Colonic mucosa (tissue), 4 donors: ENCODE data around the gene ACSS1. TPM values are rescaled to one million over a fixed set of nuclear protein-coding genes. Genes with fewer than 3 reads are reported as not detected.

ENCODE experiments used
- DNase-seq: peaks from one replicate; pipeline ENCODE4 v3.0.0-alpha.2; 2020
- H3K27ac ChIP-seq: fragments of 200-600 bp; one replicate; pipeline ENCODE4 v1.8.0; 2021
- H3K27me3 ChIP-seq: fragments of 200-600 bp; one replicate; pipeline ENCODE4 v1.8.0; 2021
- H3K36me3 ChIP-seq: fragments of 200-600 bp; one replicate; pipeline ENCODE4 v1.8.0; 2021
- H3K4me1 ChIP-seq: fragments of 200-600 bp; one replicate; pipeline ENCODE4 v1.8.0; 2021; ENCODE audit warnings: mild to moderate bottlenecking
- H3K4me3 ChIP-seq: fragments of 200-600 bp; one replicate; pipeline ENCODE4 v1.8.0; 2021
- H3K9ac ChIP-seq, 2 donors: one replicate each; pipeline ENCODE4 v1.7.0; 2013; ENCODE audit warnings: control low read depth in 2 of 2, low read depth in 2 of 2, low read length in 2 of 2
- H3K9me3 ChIP-seq: fragments of 200-600 bp; one replicate; pipeline ENCODE4 v1.8.0; 2021
- intact Hi-C: fragments of 100-400 bp; cut with DNase I; formaldehyde crosslinking; loops from one replicate; pipeline ENCODE4 v1.14.1; 2022
- total RNA-seq, 2 donors: library from RNA; stranded (reverse); fragmentation: NEBNext Ultra II Directional in 1 of 2; extraction: Animal tissue kit (Norgen Biotek cat#: 25700) in 1 of 2; gene quantifications; one replicate each; pipeline ENCODE4 v1.2.1, GENCODE V29; 2021
- TF ChIP-seq, protein P1 (sequence below): fragments of 200-600 bp; IDR thresholded peaks from one replicate; pipeline ENCODE4 v1.8.0; 2022; ENCODE audit warnings: antibody characterized with exemption, mild to moderate bottlenecking
- donor health status: healthy.
- donor health status: DM: no; HTN: no; CAD: no.
- donor health status: DM: no; HTN: no; CAD: no.

ACSS1 gene
- total RNA-seq, 2 donors from 2014 or later = 29.0 to 32.0 TPM

DNA sequence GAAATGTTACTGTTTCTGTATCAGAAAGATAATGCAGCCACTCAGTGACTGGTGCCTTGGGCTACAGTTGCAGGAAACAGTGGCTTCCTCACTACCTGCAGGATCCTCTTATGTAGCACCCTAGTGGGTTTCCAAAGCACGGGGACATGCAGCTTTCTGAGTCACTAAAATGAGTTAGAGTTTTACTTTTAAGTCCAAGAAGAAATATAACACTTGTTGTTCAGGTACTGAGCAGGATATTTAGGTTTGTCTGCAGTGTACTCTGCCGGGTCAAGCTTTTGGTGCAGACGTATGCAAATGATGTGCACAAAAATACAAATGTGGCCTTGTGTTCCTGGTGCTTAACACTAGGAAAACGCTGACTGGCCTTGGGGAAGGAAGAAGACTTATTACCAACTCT is 22.0 kb downstream of the ACSS1 start:
- intact Hi-C loops = no loop called here
- Histone ChIP-seq H3K9ac (peak overlapping the region in 1 of 2 donors; percentile 38), H3K9me3 (no peaks in the 10 kb centered on the region), H3K36me3 (no peaks in the 10 kb centered on the region), H3K4me3 (no peak overlapping the region), H3K27me3 (no peaks in the 10 kb centered on the region), H3K27ac (peak overlapping the region; percentile 65), H3K4me1 (peaks cover 52% of the 10 kb centered on the region)
- no peak for DNase-seq
- TF ChIP-seq, protein P1, sequence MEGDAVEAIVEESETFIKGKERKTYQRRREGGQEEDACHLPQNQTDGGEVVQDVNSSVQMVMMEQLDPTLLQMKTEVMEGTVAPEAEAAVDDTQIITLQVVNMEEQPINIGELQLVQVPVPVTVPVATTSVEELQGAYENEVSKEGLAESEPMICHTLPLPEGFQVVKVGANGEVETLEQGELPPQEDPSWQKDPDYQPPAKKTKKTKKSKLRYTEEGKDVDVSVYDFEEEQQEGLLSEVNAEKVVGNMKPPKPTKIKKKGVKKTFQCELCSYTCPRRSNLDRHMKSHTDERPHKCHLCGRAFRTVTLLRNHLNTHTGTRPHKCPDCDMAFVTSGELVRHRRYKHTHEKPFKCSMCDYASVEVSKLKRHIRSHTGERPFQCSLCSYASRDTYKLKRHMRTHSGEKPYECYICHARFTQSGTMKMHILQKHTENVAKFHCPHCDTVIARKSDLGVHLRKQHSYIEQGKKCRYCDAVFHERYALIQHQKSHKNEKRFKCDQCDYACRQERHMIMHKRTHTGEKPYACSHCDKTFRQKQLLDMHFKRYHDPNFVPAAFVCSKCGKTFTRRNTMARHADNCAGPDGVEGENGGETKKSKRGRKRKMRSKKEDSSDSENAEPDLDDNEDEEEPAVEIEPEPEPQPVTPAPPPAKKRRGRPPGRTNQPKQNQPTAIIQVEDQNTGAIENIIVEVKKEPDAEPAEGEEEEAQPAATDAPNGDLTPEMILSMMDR = no peak

DNA sequence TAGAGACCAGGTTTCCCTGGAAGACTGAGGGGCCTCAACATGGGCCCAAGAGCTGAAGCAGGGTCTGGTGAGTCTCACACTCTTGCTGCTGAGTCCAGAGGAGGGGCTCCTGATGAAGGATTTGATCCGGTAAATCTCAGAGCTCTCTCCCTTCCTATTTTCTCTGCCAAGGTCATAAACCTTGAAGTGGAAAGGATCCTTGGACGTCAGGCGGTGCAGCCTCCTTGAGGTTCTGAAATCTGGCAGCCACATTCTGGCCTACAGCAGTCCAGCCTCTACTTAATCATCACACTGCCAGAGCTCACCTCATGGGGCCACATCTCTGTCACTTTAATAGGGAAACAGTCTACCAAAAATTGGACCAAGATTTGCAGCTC is 24.0 kb downstream of the ACSS1 start:
- intact Hi-C loops = no loop called here
- Histone ChIP-seq H3K27me3 (no peaks in the 10 kb centered on the region), H3K4me1 (peaks cover 35% of the 10 kb centered on the region), H3K9me3 (no peaks in the 10 kb centered on the region), H3K27ac (no peak overlapping the region), H3K9ac (peak overlapping the region in 1 of 2 donors; percentile 1), H3K36me3 (no peaks in the 10 kb centered on the region), H3K4me3 (no peak overlapping the region)
- DNase-seq = no peak
- TF ChIP-seq, protein P1 = no peak

DNA sequence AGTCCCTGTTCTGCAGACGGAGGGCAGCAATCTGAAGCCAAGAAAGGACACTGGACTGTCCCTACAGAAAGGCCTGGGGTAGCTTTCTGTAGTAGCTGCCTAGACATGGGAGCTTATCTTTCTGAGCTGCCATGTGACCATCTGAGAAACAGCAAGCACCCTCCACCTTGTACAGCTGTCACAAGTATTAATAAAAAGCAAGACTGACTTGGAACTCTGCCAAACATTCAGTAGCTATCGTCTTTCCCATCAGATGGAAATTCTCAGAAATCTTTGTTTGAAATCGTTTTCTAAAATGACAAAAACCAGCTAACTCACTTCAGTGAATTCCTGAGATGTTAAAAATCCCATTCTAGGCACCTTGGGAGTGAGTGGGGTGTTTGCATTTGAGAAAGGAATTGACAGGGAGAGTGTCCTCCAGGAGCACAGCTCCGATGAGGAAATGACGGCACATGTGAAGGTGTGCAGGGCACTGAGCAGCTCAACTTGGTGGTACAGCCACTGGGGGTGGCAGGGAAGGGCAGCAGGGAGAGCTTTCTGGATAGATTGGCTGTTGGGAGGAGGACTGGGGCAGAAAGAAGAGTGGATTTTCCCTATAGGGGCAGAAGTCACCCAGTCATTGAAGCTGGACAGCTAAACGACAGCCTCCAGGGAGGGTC is 24.5 kb downstream of the ACSS1 start:
- H3K27ac ChIP-seq = peak overlapping the region; percentile 52
- DNase-seq = no peak
- TF ChIP-seq, protein P1 = no peak
- no peak overlapping the region for H3K4me3 ChIP-seq
- peaks cover 30% of the 10 kb centered on the region for H3K4me1 ChIP-seq
- peak overlapping the region in 1 of 2 donors; percentile 1 for H3K9ac ChIP-seq
- H3K36me3 ChIP-seq = no peaks in the 10 kb centered on the region
- H3K9me3 ChIP-seq = no peaks in the 10 kb centered on the region
- H3K27me3 ChIP-seq = no peaks in the 10 kb centered on the region
- intact Hi-C loops = no loop called here

DNA sequence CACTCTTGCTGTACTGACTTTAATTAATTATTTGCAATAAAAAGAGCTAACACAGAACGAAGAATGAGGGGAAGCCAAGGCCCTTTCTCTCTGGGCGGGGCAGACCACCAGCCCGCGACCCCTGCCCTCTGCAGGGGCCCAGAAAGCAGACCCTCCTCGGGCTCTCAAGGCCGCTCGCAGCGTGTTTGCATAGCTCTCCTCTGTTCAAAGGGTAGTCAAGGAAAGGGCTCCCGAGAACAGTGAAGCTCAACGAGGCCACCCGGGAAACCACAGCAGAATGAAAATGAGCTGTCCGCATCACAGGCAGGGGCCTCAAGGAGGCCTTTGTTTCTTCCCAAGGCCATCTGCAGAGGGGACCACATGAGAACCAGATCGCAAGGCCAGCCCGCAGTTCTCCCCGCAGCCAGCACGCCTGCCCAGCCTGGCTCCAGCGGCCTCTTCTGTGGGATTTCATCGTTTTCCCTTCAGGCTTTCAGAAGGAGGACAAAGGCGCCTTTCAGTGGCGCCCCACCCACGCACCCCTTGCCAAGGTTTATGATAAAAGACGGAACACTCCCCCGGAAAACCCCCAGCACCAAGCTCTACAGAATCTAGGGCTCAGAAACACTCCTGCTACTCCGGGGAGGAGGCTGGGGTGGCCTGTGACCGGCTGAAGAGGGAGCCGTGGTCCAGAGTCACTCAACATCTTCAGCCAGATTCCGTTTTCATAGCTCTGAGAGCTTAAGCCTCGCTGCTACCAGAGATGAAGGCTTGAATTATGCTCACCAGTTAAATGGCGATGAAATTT is 25.3 kb downstream of the ACSS1 start:
- Histone ChIP-seq H3K4me1 (peaks cover 24% of the 10 kb centered on the region), H3K9ac (peak overlapping the region in 1 of 2 donors; percentile 1), H3K36me3 (no peaks in the 10 kb centered on the region), H3K27me3 (no peaks in the 10 kb centered on the region), H3K27ac (peak overlapping the region; percentile 52), H3K9me3 (no peaks in the 10 kb centered on the region), H3K4me3 (no peak overlapping the region)
- intact Hi-C loops = no loop called here
- TF ChIP-seq, protein P1 = no peak
- peak; percentile 69 for DNase-seq

DNA sequence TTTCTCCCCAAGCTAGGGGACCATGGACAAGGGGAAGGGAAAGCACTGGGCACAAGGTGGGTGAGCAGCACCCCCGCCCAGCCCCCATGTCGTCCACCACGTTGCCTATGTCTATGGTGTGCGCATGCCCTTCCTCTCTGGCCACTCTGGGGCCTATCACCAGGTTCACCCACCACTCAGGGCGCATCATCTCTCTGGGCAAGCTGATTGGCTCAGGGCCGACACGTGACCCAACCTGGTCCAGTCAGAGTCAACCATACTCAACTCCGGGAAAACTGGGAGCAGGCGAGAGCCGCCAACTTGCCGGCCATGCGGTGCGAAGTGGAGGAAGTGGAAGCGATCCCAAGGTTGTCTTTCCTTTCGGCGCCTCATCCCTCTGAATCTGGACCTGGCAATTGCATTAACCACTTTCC is 25.9 kb downstream of the ACSS1 start:
- peaks cover 18% of the 10 kb centered on the region for H3K4me1 ChIP-seq
- no peak overlapping the region for H3K4me3 ChIP-seq
- intact Hi-C loops = no loop called here
- H3K9me3 ChIP-seq = no peaks in the 10 kb centered on the region
- TF ChIP-seq, protein P1 = no peak
- no peak for DNase-seq
- H3K27ac ChIP-seq = peak overlapping the region; percentile 52
- no peaks in the 10 kb centered on the region for H3K36me3 ChIP-seq
- no peak overlapping the region for H3K9ac ChIP-seq
- no peaks in the 10 kb centered on the region for H3K27me3 ChIP-seq
